HL-60 (cell line): ENCODE data around the gene TMEM253.

Experiments
- DNase-seq, 2 experiments: peaks; one replicate each; pipeline ENCODE4 v3.0.0-alpha.2; 2010 to 2020; ENCODE audit warnings: low read depth in 1 of 2, low spot score in 1 of 2
- H3K27ac ChIP-seq: fragments of 250-450 bp; sonication (Bioruptor Pico); replicated peaks from 2 replicates; pipeline ENCODE4 v1.5.1; 2020; ENCODE audit warnings: mild to moderate bottlenecking, moderate library complexity
- H3K27me3 ChIP-seq: fragments of 250-450 bp; sonication (Bioruptor Pico); 2 replicates; pipeline ENCODE4 v1.5.1; 2021; ENCODE audit warnings: mild to moderate bottlenecking, moderate library complexity; ENCODE audit not compliant: insufficient read depth, poor library complexity, severe bottlenecking
- H3K4me3 ChIP-seq: replicated peaks from 2 replicates; pipeline ENCODE4 v1.5.1; 2011; ENCODE audit warnings: mild to moderate bottlenecking, control low read depth, low read length; ENCODE audit not compliant: insufficient read depth
- GABPA ChIP-seq: IDR thresholded peaks from 2 replicates; pipeline ENCODE4 v1.6.1; 2012; ENCODE audit warnings: low read depth
- POLR2AphosphoS5 ChIP-seq: IDR thresholded peaks from 2 replicates; pipeline ENCODE4 v1.6.1; 2012; ENCODE audit warnings: low read depth
- REST ChIP-seq: IDR thresholded peaks from 2 replicates; pipeline ENCODE4 v1.6.1; 2012; ENCODE audit warnings: low read depth; ENCODE audit not compliant: insufficient replicate concordance
- SPI1 ChIP-seq: IDR thresholded peaks from 2 replicates; pipeline ENCODE4 v1.6.1; 2012; ENCODE audit warnings: low read depth, mild to moderate bottlenecking, borderline replicate concordance
- TF ChIP-seq, protein P1 (sequence below): IDR thresholded peaks from one replicate; pipeline ENCODE4 v1.5.1; 2011; ENCODE audit warnings: low read length, control low read depth, inconsistent platforms; ENCODE audit not compliant: insufficient read depth

TMEM253 gene

GRCh38 chr14:21120686-21121085 lies 19.8 kb downstream of the TMEM253 start:
- Histone ChIP-seq H3K4me3 (no peak overlapping the region), H3K27me3 (no peaks in the 10 kb centered on the region), H3K27ac (no peak overlapping the region)
- no peak for DNase-seq
- TF ChIP-seq, protein P1, sequence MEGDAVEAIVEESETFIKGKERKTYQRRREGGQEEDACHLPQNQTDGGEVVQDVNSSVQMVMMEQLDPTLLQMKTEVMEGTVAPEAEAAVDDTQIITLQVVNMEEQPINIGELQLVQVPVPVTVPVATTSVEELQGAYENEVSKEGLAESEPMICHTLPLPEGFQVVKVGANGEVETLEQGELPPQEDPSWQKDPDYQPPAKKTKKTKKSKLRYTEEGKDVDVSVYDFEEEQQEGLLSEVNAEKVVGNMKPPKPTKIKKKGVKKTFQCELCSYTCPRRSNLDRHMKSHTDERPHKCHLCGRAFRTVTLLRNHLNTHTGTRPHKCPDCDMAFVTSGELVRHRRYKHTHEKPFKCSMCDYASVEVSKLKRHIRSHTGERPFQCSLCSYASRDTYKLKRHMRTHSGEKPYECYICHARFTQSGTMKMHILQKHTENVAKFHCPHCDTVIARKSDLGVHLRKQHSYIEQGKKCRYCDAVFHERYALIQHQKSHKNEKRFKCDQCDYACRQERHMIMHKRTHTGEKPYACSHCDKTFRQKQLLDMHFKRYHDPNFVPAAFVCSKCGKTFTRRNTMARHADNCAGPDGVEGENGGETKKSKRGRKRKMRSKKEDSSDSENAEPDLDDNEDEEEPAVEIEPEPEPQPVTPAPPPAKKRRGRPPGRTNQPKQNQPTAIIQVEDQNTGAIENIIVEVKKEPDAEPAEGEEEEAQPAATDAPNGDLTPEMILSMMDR = no peak
- TF ChIP-seq REST (no peak), SPI1 (0 out of 2 replicates have a peak, but pooled peaks have one; percentile 5)

DNA sequence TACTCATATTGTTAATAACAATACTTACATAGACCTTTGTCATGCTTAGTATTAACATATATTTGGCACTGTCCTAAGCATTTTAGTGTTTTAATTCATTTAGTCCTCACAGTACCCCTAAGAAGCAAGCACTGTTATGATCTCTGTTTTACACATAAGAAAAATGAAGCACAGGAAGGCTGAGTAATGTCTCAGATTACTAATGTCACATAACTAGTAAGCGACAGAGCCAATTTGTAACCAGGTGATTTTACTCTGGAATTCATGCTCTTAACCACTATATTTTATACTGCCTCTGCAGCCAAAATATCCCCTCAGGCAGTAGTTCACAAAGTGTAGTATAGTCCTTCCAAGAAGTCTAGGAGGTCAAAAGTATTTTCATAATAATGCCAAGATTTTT lies 20.3 kb downstream of the TMEM253 start:
- Histone ChIP-seq H3K4me3 (no peak overlapping the region), H3K27me3 (no peaks in the 10 kb centered on the region), H3K27ac (no peak overlapping the region)
- TF ChIP-seq POLR2AphosphoS5 = no peak
- no peak for TF ChIP-seq SPI1
- TF ChIP-seq, protein P1 = no peak
- TF ChIP-seq REST = no peak
- TF ChIP-seq GABPA = no peak
- DNase-seq = no peak

DNA sequence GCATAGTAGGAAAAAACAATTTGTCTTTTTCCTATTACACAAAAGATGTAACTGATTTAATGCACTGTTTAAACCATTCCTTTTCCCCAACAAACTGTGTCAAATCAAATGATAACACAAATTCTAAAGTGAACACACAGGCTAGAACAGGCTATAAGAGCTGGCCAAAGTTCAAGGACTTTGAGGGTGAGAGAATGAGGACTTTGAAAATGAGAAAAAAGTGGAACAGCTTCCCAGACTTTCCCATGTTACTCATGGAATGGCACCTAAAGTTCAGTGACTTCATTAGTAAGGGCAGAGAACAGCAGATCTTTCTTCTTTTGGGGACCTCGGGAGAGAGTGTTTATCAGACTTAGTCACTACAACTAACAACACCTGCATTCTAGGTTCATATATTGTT lies 22.6 kb downstream of the TMEM253 start:
- Histone ChIP-seq H3K27ac (no peak overlapping the region), H3K27me3 (no peaks in the 10 kb centered on the region), H3K4me3 (no peak overlapping the region)
- TF ChIP-seq REST (no peak), SPI1 (no peak), POLR2AphosphoS5 (no peak), GABPA (no peak)
- TF ChIP-seq, protein P1 = no peak
- DNase-seq = no peak
